ENCODE data around the gene TBX4. TPM values are rescaled to one million over a fixed set of nuclear protein-coding genes. Genes with fewer than 3 reads are reported as not detected.

The TBX4 gene
- total and polyA plus RNA-seq, 9 of the 15 experiments (the other 6 are each of a cell fraction or from before 2014, with no cell fraction given), result not detected

- TF ChIP-seq E2F6 (IDR thresholded peaks at IDR 0.05; ENCODE audit: borderline replicate concordance in 1 of 2, extremely low read depth in 1 of 2, insufficient read depth in 1 of 2, insufficient read length in 1 of 2, low read depth in 1 of 2, low read length in 1 of 2, poor library complexity in 1 of 2, severe bottlenecking in 1 of 2) (peak in 1 of 2 experiments; percentile 79), SAFB (IDR thresholded peaks at IDR 0.05; ENCODE audit: borderline replicate concordance, low read depth, low read length) (peak; percentile 93), CEBPG (CRISPR knock-in tag; IDR thresholded peaks at IDR 0.05) (no peak), CEBPG (tag; conservative IDR thresholded peaks at IDR 0.05 in 1 of 2, IDR thresholded peaks at IDR 0.05 in 1 of 2) (no peak), BRD9 (IDR thresholded peaks at IDR 0.05; ENCODE audit: low read depth, partially characterized antibody) (no peak), CBX8 (IDR thresholded peaks at IDR 0.05; ENCODE audit: borderline replicate concordance, extremely low read depth, low read depth, low read length, poor library complexity, severe bottlenecking) (no peak), RBM34 (IDR thresholded peaks at IDR 0.05; ENCODE audit: borderline replicate concordance, insufficient read depth, low read length) (0 out of 2 replicates have a peak, but pooled peaks have one; percentile 21), FOS (IDR thresholded peaks at IDR 0.05; ENCODE audit: extremely low read depth, insufficient read length) (no peak), TBL1XR1 (IDR thresholded peaks at IDR 0.05; ENCODE audit: low read length in 2 of 2) (0 out of 4 replicates have a peak, but pooled peaks of 1 of the 2 experiments have one; percentile 21), TBP (optimal IDR thresholded peaks at IDR 0.05; ENCODE audit: low read depth, low read length) (no peak), PHTF2 (CRISPR knock-in tag; IDR thresholded peaks at IDR 0.05) (no peak), ELF1 (tag; IDR thresholded peaks at IDR 0.05) (no peak), PRPF4 (IDR thresholded peaks at IDR 0.05; ENCODE audit: insufficient read depth, low read depth, low read length, poor library complexity, severe bottlenecking) (no peak), RB1 (IDR thresholded peaks at IDR 0.05; ENCODE audit: low read depth) (peak; percentile 68), ZBTB34 (CRISPR knock-in tag; IDR thresholded peaks at IDR 0.05) (no peak), ESRRA (IDR thresholded peaks at IDR 0.05; ENCODE audit: borderline replicate concordance, low read depth) (no peak), RBM17 (IDR thresholded peaks at IDR 0.05; ENCODE audit: borderline replicate concordance, low read depth, low read length) (no peak)
- TF ChIP-seq, protein P1, sequence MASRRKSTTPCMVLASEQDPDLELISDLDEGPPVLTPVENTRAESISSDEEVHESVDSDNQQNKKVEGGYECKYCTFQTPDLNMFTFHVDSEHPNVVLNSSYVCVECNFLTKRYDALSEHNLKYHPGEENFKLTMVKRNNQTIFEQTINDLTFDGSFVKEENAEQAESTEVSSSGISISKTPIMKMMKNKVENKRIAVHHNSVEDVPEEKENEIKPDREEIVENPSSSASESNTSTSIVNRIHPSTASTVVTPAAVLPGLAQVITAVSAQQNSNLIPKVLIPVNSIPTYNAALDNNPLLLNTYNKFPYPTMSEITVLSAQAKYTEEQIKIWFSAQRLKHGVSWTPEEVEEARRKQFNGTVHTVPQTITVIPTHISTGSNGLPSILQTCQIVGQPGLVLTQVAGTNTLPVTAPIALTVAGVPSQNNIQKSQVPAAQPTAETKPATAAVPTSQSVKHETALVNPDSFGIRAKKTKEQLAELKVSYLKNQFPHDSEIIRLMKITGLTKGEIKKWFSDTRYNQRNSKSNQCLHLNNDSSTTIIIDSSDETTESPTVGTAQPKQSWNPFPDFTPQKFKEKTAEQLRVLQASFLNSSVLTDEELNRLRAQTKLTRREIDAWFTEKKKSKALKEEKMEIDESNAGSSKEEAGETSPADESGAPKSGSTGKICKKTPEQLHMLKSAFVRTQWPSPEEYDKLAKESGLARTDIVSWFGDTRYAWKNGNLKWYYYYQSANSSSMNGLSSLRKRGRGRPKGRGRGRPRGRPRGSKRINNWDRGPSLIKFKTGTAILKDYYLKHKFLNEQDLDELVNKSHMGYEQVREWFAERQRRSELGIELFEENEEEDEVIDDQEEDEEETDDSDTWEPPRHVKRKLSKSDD (conservative IDR thresholded peaks at IDR 0.05; ENCODE audit: low read length), result no peak
- TF ChIP-seq, protein P2, sequence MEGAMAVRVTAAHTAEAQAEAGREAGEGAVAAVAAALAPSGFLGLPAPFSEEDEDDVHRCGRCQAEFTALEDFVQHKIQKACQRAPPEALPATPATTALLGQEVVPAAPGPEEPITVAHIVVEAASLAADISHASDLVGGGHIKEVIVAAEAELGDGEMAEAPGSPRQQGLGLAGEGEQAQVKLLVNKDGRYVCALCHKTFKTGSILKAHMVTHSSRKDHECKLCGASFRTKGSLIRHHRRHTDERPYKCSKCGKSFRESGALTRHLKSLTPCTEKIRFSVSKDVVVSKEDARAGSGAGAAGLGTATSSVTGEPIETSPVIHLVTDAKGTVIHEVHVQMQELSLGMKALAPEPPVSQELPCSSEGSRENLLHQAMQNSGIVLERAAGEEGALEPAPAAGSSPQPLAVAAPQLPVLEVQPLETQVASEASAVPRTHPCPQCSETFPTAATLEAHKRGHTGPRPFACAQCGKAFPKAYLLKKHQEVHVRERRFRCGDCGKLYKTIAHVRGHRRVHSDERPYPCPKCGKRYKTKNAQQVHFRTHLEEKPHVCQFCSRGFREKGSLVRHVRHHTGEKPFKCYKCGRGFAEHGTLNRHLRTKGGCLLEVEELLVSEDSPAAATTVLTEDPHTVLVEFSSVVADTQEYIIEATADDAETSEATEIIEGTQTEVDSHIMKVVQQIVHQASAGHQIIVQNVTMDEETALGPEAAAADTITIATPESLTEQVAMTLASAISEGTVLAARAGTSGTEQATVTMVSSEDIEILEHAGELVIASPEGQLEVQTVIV (CRISPR knock-in tag; IDR thresholded peaks at IDR 0.05; ENCODE audit: borderline replicate concordance), result no peak
Measured at GRCh38 chr17:61412143-61412859, 39.9 kb upstream of the TBX4 start (continued).

Measured in K562 (cell line).